HepG2 (cell line): ENCODE measurements around the gene ST3GAL2. TPM values are rescaled to one million over a fixed set of nuclear protein-coding genes. Genes with fewer than 3 reads are reported as not detected.
A peak's percentile ranks its signal among the peaks of the same experiment; 100 is the strongest.

ENCODE experiments used
- CREM ChIP-seq, 2 experiments: sonication (generic) in 1 of 2; formaldehyde crosslinking in 1 of 2; IDR thresholded peaks; 2 replicates each; pipeline versions ENCODE4 v1.4.0 to v1.6.1; 2016 to 2020; ENCODE audit warnings: antibody characterized with exemption in 1 of 2, mild to moderate bottlenecking in 1 of 2, missing genetic modification reagents in 1 of 2
- DR1 ChIP-seq: sonication (generic); formaldehyde crosslinking; IDR thresholded peaks from 2 replicates; pipeline ENCODE4 v1.8.0; 2021; ENCODE audit warnings: mild to moderate bottlenecking, missing genetic modification reagents, inconsistent platforms
- GLI4 ChIP-seq: sonication (generic); formaldehyde crosslinking; IDR thresholded peaks from 2 replicates; pipeline ENCODE4 v1.5.1; 2020; ENCODE audit warnings: missing genetic modification reagents, mild to moderate bottlenecking, moderate library complexity, borderline replicate concordance
- HDAC6 ChIP-seq: fragments of 200-600 bp; sonication (generic); IDR thresholded peaks from 2 replicates; pipeline ENCODE4 v1.7.0; 2017; ENCODE audit warnings: mild to moderate bottlenecking, antibody characterized with exemption, low read length, low read depth
- HINFP ChIP-seq: sonication (generic); formaldehyde crosslinking; IDR thresholded peaks from 2 replicates; pipeline ENCODE4 v1.4.0; 2020; ENCODE audit warnings: low read depth, mild to moderate bottlenecking, missing genetic modification reagents
- HMG20A ChIP-seq: IDR thresholded peaks from 2 replicates; pipeline ENCODE4 v1.6.1; 2016; ENCODE audit warnings: borderline replicate concordance
- HNF1A ChIP-seq, 2 experiments: sonication (generic) in 1 of 2; formaldehyde crosslinking in 1 of 2; IDR thresholded peaks; 2 replicates each; pipeline versions ENCODE4 v1.4.0 to v1.6.1; 2016 to 2020; ENCODE audit warnings: borderline replicate concordance in 1 of 2, low read depth in 1 of 2, mild to moderate bottlenecking in 1 of 2, missing genetic modification reagents in 1 of 2
- IKZF1 ChIP-seq: fragments of 450-650 bp; IDR thresholded peaks from 2 replicates; pipeline ENCODE4 v1.7.1; 2016
- PREB ChIP-seq: sonication (generic); formaldehyde crosslinking; IDR thresholded peaks from 2 replicates; pipeline ENCODE4 v1.4.0; 2020; ENCODE audit warnings: missing genetic modification reagents
- REPIN1 ChIP-seq: sonication (generic); formaldehyde crosslinking; IDR thresholded peaks from 2 replicates; pipeline ENCODE4 v1.8.0; 2022; ENCODE audit warnings: missing genetic modification reagents, low read depth, mild to moderate bottlenecking, borderline replicate concordance
- SIX1 ChIP-seq: sonication (generic); formaldehyde crosslinking; IDR thresholded peaks from 2 replicates; pipeline ENCODE4 v1.4.0; 2020; ENCODE audit warnings: missing genetic modification reagents, borderline replicate concordance
- SMC3 ChIP-seq: IDR thresholded peaks from 2 replicates; pipeline ENCODE4 v1.6.1; 2011; ENCODE audit warnings: low read length, improper control_type of control experiment
- SYNCRIP ChIP-seq: fragments of 200-400 bp; formaldehyde crosslinking; IDR thresholded peaks from 2 replicates; pipeline ENCODE4 v1.6.1; 2018; ENCODE audit warnings: mild to moderate bottlenecking, low read depth, low read length; ENCODE audit not compliant: insufficient read depth
- ZFP91 ChIP-seq: sonication (generic); formaldehyde crosslinking; IDR thresholded peaks from 2 replicates; pipeline ENCODE4 v1.9.0; 2022; ENCODE audit warnings: missing genetic modification reagents, mild to moderate bottlenecking, borderline replicate concordance
- ZNF430 ChIP-seq: sonication (generic); formaldehyde crosslinking; IDR thresholded peaks from 2 replicates; pipeline ENCODE4 v1.9.0; 2021; ENCODE audit warnings: mild to moderate bottlenecking, missing genetic modification reagents
- ZNF451 ChIP-seq: sonication (generic); formaldehyde crosslinking; IDR thresholded peaks from 2 replicates; pipeline ENCODE4 v1.5.0; 2020; ENCODE audit warnings: mild to moderate bottlenecking, missing genetic modification reagents
- polyA plus RNA-seq, 8 experiments: library from polyadenylated mRNA; depleted of rRNA in 3 of 8; stranded (reverse) in 7 of 8; unstranded in 1 of 8; fragments of >200 nt; fragmentation: Illumina TruSeq in 4 of 8; extraction: Trizol in 4 of 8; gene quantifications; 2 replicates each; pipeline versions ENCODE4 v1.2.1 to v1.2.3, GENCODE V29; 2011 to 2016; ENCODE audit warnings: low read depth in 4 of 8, missing spikeins in 1 of 8, mixed read lengths in 1 of 8; ENCODE audit not compliant: insufficient read depth in 1 of 8
- total RNA-seq, 5 experiments: library from RNA; depleted of rRNA; stranded (reverse); fragments of >200 nt; fragmentation: Illumina TruSeq; extraction: Trizol; gene quantifications; 2 replicates each; pipeline ENCODE4 v1.2.3, GENCODE V29; 2016; ENCODE audit warnings: low read depth in 1 of 5

Gene ST3GAL2
- total and polyA plus RNA-seq, 2 of the 13 experiments (the other 11 are each of a cell fraction or from before 2014, with no cell fraction given), result 16.3 to 24.9 TPM

- TF ChIP-seq HNF1A (IDR thresholded peaks at IDR 0.05; ENCODE audit: low read depth) (no peak), HNF1A (CRISPR knock-in tag; IDR thresholded peaks at IDR 0.05; ENCODE audit: borderline replicate concordance) (peak; percentile 74; the same call in 1 of the 2 replicates), PREB (CRISPR knock-in tag) (no peak), ZFP91 (CRISPR knock-in tag) (peak; percentile 93; the same call in 1 of the 2 replicates), REPIN1 (CRISPR knock-in tag) (peak; percentile 13; the same call in 1 of the 2 replicates), ZNF451 (no peak), HINFP (CRISPR knock-in tag) (peak; percentile 87), HDAC6 (no peak), SMC3 (no peak; the same call in 1 of the 2 replicates), HMG20A (CRISPR knock-in tag) (no peak), ZNF430 (peak; percentile 99), SIX1 (CRISPR knock-in tag) (no peak), SYNCRIP (no peak), IKZF1 (no peak), DR1 (CRISPR knock-in tag) (0 out of 2 replicates have a peak, but pooled peaks have one; percentile 49), GLI4 (CRISPR knock-in tag) (peak; percentile 77; the same call in 1 of the 2 replicates), CREM (IDR thresholded peaks at IDR 0.05) (peak; percentile 72), CREM (CRISPR knock-in tag; IDR thresholded peaks at IDR 0.05) (no peak)
These were observed 57.8 kb downstream of the ST3GAL2 start (continued) for GRCh38 chr16:70380919-70381603.
